GM12892 (cell line): ENCODE results near the gene CD53.

ENCODE experiments used
- POLR2A ChIP-seq: IDR thresholded peaks from 2 replicates; pipeline ENCODE4 v1.6.1; 2011; ENCODE audit warnings: low read depth, low read length, control low read depth
- TAF1 ChIP-seq: IDR thresholded peaks from 2 replicates; pipeline ENCODE4 v1.6.1; 2011; ENCODE audit warnings: low read depth, mild to moderate bottlenecking, control low read depth, low read length, borderline replicate concordance

GRCh38 chr1:110928191-110928590 is 55.2 kb downstream of the CD53 start:
- TF ChIP-seq POLR2A, result no peak
- no peak for TF ChIP-seq TAF1
